ENCODE measurements around the gene SLC49A3.
A peak's percentile ranks its signal among the peaks of the same experiment; 100 is the strongest.
"Not testable (repeated sequence)": the region's sequence is repeated elsewhere in the genome, so short reads cannot be mapped to it uniquely, and the experiment has no call there.

Gene SLC49A3

GRCh38 chr4:721261-722168 is 32.6 kb upstream of the SLC49A3 start:
- no peak for DNase-seq

- DNase-seq, result no peak
Observed at GRCh38 chr4:720111-720860, 31.3 kb upstream of the SLC49A3 start.

- DNase-seq, result no peak
Observed at GRCh38 chr4:718460-718859, 29.5 kb upstream of the SLC49A3 start.

- no peak for DNase-seq
Observed at GRCh38 chr4:717601-718320, 28.8 kb upstream of the SLC49A3 start.

DNA sequence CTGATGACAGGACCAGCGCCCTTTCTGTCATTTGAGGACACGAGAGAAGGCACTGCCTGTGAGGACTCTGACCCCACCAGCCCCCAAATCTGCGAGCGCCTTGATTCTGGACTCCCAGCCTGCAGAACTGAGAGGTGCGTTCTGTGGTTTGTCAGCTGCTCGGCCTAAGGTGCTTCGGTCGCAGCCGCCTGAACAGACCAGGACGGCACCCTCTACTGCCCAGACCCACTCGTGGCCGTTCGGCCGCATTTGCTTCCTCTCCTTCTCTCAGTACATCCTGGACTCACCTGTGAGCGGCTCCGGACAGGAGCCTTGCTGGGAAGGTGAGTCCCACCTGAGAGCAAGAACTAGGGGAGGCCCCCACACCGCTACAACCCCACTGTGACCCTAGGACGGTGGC is 25.1 kb upstream of the SLC49A3 start:
- no peak for DNase-seq

DNA sequence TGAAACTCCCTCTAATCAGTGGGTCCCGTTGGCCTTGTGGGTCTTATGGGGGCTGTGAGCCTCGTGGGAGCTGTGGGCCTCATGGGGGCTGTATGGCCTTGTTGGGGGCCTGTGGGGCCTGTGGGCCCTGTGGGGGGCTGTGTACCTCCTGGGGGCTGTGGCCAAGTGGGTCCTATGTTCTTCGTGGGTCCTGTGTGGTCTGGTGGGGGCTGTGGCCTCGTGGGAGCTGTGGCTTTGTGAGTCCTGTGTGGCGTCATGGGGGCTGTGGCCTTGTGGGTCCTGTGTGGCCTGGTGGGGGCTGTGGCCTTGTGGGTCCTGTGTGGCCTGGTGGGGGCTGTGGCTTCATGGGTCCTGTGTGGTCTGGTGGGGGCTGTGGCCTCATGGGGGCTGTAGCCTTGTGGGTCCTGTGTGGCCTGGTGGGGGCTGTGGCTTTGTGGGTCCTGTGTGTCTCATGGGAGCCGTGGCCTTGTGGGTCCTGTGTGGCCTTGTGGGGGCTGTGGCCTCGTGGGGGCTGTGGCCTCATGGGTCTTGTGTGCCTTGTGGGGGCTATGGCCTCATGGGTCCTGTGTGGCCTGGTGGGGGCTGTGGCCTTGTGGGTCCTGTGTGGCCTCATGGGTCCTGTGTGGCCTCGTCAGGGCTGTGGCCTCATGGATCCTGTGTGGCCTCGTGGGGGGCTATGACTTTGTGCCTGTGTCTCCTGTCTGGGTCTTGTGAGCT is 24.1 kb upstream of the SLC49A3 start:
- DNase-seq, result no peak

DNA sequence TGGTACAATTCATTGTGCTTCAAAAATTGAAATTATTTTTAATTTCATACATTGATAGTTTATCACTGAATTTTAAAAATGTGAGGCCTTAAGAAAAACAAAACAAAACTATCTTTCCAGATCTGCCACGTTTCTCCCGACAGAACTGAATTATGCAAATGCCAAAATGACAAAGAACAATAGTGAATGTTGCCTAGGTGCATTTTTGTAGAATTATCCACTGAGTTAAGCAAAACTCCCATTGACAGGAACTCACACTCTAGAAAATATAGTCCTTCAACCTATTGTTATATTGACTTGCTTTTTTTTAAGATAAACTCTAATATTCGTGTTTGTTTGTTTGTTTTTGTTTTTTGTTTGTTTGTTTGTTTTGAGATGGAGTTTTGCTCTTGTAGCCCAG is 23.1 kb upstream of the SLC49A3 start:
- DNase-seq, result no peak

DNA sequence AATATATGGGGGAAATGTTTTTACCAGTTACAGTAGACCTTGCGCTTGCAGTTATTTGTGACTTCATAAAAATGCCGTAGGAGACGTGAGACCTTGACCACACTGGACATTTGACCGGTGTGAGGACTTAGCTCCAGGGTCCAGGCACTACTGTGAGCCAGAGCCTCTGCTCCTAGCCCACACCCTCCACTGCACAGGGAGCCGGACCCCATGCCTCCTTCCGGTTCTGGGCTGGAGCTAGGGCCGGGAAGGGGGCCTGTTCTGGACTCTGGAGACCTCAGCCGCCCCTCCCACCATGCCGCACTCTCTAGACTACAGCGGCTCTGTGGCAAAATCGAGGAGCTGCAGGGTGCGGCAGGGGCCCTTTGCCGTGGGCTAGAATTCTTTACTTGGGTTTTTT is 22.0 kb upstream of the SLC49A3 start:
- no peak for DNase-seq

DNA sequence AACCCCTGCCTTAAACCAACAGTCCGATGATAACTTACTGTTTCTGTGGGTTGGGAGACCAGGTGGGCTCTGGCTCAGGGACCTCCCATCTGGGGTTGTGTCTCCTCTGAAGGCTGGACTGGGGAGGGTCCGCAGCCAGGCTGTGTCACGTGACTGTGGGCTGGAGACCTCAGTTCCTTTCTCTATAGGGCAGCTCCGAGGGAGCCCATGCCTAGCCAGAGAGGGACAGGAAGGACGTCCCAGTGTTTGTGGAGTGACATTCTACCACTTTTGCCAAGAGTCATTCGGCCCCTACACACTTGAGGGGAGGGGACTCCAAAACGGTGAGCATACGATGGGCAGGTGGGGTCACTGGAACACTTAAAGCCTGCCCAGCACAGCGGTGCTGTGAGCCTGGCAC is 21.2 kb upstream of the SLC49A3 start:
- DNase-seq, result no peak

DNA sequence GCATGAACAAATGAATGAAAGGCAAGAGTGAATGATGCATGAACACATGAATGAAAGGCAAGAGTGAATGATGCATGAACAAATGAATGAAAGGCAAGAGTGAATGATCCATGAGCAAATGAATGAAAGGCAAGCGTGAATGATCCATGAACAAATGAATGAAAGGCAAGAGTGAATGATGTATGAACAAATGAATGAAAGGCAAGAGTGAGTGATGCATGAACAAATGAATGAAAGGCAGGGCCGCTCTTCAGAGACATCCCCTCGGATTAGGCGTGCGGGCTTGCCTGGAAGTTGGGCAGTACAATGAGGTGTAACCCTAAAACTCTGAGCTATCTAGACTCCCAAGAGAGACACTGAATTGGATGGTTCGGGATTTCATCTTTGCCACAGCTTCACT is 20.4 kb upstream of the SLC49A3 start:
- DNase-seq, result no peak

DNA sequence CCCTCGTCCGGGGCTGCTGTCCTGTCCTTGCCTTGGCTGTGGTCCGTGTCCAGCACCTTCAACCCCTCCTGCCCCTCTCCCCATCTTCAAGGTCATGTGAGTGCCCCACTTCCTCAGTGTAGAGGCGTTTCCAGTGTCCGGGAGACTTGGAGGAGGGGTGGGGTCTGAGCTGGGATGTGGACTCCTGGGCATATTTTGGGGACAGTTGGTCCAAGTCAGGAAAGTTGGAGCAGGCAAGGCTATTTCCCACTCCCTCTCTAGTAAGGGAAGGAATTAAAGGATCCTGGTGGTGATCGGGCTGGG is 19.6 kb upstream of the SLC49A3 start:
- DNase-seq, result no peak

- DNase-seq, result no peak
Observed at GRCh38 chr4:707929-708630, 19.1 kb upstream of the SLC49A3 start.

DNA sequence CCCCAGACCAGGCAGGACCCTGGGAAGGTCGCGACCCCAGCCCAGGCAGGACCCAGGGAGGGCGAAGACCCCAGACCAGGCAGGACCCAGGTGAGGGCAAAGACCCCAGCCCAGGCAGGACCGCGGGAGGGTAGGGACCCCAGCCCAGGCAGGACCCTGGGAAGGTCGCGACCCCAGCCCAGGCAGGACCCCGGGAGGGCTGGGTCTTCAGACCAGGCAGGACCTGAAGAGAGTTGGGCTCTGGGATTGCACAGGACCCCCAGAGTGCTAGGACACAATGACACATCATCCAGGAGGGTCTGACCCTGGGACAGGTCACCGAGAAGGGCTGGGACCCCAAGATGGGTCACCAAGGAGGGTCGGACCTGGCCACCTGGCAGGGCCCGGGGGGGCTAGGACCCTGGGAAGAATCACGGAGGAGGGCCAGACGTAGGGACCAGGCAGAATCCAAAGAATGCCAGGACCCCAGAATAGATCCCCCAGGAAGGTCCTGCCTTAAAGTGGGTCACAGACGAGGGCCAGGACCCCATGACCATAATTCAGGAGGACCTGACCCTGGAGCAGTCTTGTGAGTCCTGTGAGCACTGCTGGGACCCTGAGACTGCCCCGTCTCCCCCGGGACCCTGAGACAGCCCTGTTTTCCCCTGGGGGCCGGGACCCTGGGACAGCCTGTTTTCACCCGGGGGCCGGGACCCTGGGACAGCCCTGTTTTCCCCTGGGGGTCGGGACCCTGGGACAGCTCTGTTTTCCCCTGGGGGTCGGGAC is 18.1 kb upstream of the SLC49A3 start:
- no peak for DNase-seq

DNA sequence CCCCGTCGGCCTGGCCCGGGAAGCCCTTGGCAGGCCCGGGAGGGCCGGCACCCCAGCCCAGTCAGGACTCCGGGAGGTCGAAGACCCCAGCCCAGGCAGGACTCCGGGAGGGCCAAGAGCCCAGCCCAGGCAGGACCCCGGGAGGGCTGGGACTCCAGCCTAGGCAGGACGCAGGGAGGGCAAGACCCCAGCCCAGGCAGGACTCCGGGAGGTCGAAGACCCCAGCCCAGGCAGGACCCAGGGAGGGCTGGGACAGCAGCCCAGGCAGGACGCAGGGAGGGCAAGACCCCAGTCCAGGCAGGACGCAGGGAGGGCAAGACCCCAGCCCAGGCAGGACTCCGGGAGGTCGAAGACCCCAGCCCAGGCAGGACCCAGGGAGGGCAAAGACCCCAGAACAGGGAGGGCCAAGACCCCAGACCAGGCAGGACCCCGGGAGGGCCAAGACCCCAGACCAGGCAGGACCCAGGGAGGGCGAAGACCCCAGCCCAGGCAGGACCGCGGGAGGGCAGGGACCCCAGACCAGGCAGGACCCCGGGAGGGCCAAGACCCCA is 17.2 kb upstream of the SLC49A3 start:
- not testable (repeated sequence) for DNase-seq

DNA sequence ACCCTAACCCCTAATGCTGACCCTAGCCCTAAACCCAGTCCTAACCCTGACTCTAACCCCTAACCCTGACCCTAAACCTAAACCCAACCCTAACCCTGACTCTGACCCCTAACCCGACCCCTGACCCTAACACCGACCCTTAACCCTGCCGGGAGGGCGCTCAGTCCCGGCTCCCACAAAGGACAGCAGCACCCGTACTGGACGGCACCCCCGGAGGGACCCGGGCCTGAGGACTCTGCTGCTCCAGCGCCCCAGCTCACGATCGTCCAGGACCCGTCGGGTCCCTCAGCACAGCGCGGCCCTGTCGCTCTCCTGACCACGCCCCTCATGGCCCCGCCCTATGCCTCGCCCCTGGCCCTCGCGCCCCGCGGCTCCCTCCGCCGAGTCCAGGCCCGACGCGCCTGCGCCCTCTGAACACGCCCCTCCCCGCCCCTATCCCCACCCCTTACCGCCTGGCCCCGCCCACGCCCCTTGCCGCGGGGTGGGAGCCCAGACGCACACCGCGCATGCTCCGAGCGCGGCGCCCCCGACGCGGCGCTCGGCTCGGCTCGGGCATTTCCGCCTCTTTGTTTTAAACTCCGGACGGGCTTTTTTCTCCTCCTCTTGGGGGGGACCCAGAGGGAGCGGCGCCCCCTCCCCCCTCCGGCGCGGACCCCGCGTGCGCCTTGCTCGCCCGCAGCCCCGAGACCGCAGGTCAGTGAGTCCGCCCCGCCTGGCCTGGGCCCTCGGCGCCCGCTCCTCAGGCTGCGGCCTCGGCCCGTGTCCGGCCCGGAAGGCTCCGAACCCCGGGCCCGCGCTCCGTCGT is 16.5 kb upstream of the SLC49A3 start, which contains the start of gene PCGF3:
Gene PCGF3 (plus strand): TSS at position 555 of the 805 bp plus-strand sequence. CDS start 27,849 bp downstream, outside the sequence.
- peak; percentile 99 for DNase-seq

GRCh38 chr4:704971-705277 is 16.0 kb upstream of the SLC49A3 start:
- DNase-seq, result no peak

- no peak for DNase-seq
Observed at GRCh38 chr4:704198-704891, 15.4 kb upstream of the SLC49A3 start.

DNA sequence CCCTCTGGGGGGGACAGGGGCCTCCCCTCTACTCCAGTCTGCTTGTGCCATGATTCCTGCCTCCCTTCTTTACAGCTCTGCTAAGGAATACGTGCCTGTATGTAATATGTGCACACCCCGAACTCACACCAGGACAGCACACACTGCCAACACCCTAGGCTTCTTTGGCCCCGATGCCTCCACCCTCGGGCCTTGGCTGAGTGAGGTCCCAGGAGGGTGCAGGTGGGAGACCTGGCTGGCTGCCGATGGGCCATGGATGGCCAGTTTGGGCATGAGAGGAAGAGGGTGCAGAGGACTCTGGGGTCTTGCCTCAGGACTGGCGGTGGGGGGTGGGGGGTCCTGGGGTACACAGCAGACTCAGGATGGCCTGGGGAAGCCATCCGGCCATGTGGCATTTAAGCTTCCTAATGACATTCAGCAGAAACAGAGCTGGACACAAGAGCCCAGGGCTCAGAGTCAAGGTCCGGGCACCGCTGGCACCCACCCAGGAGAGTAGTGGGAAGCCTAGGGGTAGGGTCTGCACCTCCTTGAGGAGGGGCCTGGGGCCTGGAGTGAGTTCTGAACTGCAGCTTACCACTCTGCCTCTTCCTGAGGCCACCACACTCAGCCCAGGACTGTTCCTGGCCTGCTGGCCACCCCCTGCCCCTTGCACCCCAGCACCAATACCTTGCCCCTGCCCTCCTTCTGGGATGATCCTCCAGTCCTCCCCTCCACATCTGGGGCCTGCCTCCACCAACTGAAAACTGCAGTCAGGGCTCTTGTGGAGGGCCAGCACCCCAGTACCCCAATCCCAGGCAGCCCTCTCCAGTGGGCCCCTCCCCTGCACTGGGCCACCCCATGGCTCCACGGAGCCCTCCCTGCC is 14.6 kb upstream of the SLC49A3 start:
- no peak for DNase-seq

DNA sequence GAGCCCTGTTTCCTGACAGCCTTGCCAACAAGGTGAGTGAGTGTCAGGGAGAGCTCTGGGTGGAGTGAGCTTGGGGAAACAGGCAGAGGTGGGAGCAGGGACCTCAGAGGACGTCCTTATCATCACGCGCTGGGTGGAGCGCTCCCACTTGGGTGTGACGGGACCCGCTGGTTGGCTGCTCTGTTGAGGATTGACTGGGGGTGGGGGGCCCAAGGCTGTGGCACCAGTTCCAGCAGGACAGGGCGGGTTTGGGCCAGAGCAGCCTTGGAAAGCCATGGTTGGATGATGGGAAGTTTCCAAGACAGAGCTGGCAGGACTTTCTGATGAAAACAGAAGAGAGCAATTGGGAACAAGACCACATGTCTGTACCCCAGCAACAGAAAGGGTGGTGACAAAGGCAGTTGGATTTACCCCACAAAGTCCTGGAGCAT is 13.7 kb upstream of the SLC49A3 start:
- DNase-seq, result no peak
